Retina (tissue), 1 donor: ENCODE measurements around the gene ZNF169.
"Not testable (repeated sequence)": the region's sequence is repeated elsewhere in the genome, so short reads cannot be mapped to it uniquely, and the experiment has no call there.

Experiments used
- DNase-seq: peaks from one replicate; pipeline ENCODE4 v3.0.0-alpha.2; 2016

The ZNF169 gene

DNA sequence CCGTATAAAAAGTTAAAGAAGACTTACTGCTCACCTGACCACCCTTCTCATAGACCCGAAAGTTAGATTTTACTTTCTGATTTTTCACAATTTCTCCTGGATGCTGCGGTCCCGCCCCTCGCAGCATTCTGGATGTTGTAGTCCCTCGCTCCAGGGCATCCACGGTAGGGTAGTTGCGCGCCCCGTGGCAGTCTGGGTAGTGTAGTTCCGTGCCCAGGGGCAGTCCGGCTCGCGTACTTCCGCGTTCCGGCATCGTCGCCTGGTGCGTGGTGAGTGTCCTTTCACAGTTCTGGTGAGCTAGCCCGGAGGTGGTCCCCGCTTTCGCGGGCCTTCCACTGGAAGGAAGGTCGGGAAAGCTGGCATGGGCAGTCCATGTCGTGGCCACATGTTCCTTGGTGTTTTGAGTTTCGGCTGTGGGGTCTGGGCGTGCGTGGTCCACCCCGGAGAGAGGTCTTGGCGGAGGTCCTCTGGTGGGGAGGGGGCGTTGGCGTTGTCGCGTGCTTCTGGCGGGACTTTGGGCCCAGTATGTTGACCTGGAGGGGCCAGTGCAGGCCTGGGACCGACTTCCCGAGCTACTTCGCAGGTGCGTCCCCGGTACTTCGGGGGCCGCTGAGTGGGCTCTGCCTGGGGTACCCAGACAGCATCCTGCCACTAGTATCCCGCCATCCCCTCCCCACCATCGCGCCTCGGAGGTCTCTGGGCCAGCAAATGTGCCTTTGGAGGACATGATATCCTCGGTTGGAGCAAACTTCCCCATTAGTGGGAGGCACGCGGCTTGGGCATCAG, at the start of gene ZNF169:
Gene ZNF169, plus strand, starts transcription at position 222 of the 786 bp plus-strand sequence. CDS start 19,515 bp downstream, outside the sequence.
- peak; percentile 91 for DNase-seq

DNA sequence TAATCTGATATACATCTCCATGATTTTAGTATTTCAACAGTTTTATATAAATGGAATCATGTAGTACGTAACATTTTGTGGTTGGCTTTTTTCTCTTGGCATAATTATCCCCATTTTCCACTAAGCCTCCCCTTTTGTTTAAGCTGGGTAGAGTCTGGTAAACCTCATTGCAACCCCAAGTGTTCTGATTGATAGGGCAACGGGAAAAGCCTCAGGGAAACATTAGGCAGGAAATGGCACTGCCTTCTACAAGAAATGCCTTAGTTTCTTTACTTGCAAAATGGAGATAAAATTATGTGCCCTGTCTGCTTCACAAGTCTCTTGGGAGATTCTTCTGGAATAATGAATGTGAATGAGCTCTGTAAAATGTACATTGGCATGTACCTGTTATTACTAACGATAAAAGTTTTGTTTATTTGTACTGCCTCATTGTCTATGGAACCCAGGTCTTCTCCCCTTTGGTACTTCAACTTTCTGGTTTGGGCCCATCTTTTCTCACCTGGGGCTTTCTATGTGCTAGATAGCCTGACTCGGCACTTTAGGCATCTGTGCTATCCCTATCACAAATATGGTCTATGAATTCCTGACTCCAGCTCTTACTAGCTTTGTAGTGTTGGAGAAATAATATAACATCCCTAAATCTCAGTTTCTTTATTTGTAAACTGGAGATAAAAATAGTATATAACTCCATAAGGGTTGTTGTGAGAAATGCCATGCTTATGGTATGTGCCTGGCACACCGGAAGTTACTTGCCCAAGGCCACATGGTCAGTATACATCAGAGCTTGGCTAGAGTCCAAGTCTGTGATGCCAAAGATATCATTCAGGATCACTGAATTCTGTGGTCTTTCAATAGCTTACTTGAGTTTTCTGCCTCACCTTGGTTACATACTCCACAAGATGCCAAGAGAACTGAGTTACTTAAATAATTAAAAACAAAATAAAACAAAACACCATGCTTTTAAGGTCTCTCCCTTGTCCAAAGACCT, 48.2 kb upstream of the ZNF169 start:
- DNase-seq = no peak

DNA sequence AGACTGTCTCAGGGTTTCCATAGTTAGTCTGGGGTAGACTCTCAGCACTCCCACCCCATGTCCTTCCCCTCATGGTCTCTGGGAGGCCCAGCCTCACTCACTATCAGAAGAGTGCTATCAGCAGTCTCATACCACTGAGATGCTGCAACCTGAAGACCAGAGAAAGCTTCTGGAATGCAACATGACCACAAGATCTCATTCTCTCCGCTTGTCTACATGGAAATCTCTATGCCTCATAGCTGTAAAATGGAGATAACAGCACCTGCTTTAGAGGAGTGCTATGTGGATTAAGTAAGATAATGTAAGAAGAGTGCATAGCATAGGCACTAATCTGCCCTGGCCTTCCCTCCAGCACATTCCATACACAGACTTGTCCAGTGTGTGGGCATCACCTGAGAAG, 47.0 kb upstream of the ZNF169 start:
- DNase-seq = no peak

DNA sequence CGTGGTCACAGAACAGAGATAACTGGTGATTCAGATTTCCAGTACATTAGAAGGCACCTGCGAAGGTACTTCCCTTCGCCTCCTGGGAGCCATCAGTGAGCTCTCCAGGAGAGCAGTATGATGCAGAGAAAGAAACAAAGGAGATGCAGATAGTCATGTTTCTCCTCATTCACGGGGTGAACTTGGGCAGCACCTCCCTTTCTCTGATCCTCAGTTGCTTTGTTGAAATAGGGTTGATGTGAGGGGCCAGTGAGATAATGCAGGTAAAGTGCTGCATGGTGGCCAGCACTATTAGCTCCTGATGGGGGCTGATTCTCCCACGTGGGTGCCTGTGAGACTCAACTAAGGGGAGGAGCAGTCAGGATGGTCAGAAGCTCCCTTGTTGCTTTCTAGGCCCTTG, 46.6 kb upstream of the ZNF169 start:
- no peak for DNase-seq

DNA sequence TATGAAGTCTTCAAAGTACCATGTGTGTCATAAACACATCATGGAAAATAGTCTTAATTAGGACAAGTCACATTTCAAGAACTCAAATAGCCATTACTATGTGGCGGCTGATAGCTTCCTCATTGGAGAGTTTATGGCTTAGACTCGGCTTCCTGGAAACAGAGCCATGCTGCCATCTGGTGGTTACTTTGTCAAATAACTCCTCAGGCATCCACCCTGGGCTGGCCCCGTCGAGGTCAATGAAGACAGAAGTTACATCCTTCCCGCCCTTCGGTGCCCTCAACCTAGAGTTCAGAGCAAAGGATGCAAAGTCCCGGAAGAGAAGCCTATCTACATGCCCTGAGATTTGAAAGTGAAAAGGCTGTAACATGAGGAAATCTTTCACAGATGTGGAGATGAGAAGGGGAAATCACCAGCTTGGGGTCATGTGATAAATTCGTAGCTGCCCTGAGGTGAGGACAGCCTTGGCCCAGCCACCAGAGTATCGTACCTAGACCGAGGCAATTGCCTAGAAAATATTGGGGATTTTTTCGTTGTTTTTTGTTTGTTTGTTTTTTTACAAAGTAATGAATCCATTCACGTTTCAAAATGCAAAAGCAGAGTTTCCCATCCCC, 45.5 kb upstream of the ZNF169 start:
- peak; percentile 73 for DNase-seq

- DNase-seq = no peak
Measured at GRCh38 chr9:94222870-94223269, 36.2 kb upstream of the ZNF169 start.

DNA sequence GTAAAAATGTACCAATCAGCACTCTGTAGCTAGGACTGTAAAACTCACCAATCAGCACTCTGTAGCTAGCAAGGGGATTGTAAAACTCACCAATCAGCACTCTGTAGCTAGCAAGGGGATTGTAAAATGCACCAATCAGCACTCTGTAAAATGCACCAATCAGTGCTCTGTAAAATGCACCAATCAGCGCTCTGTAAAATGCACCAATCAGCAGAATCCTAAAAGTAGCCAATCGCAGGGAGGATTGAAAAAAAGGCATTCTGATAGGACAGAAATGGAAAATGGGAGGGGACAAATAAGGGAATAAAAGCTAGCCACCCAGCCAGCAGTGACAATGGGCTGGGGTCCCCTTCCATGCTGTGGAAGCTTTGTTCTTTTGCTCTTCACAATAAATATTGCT, 33.7 kb upstream of the ZNF169 start:
- DNase-seq = not testable (repeated sequence)

DNA sequence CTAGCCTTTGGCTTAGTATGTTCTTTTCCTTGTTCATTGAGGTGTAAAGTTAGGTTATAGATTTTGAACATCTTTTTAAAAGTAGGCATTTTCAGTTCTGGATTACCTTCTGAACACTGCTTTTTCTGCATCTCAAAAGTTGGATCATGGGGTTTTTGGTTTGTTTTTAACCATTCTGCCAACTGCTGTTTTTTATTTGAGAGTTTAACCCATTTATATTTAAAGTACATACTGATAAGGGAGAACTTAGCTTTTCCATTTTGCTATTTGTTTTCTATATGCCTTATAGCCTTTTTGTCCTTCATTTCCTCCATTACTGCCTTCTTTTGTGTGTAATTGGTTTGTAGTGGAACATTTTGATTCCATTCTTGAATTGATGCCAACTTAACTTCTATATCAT, 30.5 kb upstream of the ZNF169 start:
- DNase-seq = no peak

DNA sequence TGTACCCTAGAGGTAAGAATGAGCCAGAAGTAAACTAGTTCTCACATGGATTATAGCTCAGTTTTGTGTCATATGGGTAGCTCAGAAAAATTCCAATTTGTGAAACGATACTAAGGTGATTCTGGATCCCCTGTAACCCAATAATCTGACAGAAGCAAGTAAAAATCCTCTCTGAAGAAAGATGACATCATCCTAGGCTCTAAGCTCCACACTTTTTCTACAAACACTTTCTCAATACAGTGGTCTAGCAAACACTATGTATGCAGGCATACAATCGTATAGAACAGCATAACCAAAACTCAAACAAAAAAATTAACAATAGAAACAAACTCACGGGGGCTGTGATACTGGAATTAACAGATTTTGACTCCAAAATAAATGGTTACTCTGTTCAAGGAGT, 26.7 kb upstream of the ZNF169 start:
- DNase-seq = no peak

GRCh38 chr9:94241098-94241497, 18.0 kb upstream of the ZNF169 start:
- not testable (repeated sequence) for DNase-seq

GRCh38 chr9:94245651-94246050, 13.4 kb upstream of the ZNF169 start:
- no peak for DNase-seq

GRCh38 chr9:94250456-94250855, 8.6 kb upstream of the ZNF169 start:
- DNase-seq = no peak

- no peak for DNase-seq
Measured at GRCh38 chr9:94256007-94256406, 3.1 kb upstream of the ZNF169 start.

DNA sequence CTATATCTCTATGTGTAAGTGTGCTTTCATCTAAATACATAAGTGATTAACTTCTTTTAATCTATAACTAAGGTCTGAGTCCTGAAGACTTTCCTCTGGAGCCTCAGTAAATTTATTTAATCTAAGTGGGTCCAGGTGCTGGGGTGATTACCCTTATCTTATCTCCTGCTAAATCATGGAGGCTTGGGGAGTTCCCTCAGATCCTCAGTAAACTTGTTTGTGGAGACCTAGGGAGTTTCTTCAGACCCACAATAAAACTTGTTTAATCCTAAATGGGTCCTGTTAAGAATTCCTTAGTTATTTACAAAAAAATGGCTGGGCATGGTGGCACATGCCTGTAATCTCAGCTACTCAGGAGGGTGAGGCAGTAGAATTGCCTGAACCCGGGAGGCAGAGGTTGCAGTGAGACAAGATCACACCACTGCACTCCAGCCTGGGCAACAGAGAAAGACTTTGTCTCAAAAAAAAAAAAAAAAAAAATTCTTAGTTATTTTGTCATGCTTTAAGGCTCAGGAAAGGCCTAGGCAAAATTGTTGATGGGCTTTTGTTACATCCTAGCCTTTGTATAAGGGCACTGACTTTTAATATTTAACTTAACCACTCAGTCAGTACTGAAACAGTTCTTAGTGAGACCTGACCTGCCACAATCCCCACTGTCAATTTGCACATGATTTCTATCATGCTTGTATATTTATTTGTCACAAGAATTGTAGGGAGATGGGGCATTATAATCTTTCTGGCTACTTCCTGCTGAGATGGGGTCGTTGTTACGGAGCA, 6.7 kb downstream of the ZNF169 start:
- DNase-seq = not testable (repeated sequence)

GRCh38 chr9:94269264-94269663, 10.2 kb downstream of the ZNF169 start:
- DNase-seq = no peak

GRCh38 chr9:94270009-94270408, 10.9 kb downstream of the ZNF169 start:
- DNase-seq = no peak

DNA sequence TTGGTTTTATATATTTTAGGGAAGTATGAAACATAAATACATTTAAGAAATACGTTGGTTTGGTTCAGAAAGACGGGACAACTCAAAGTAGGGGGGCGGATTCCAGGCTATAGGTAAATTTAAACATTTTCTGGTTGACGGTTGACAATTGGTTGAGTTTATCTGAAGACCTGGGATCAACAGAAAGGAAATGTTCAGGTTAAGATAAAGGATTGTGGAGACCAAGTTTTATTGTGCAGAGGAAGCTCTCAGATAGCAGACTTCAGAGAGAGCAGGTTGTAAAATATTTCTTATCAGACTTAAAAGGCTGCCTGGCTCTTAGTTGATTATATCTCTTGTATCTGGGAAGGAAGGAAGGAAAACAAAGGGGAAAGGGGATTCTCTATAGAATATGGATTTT, 17.9 kb downstream of the ZNF169 start:
- not testable (repeated sequence) for DNase-seq

- no peak for DNase-seq
Measured at GRCh38 chr9:94277885-94278536, 18.9 kb downstream of the ZNF169 start.

DNA sequence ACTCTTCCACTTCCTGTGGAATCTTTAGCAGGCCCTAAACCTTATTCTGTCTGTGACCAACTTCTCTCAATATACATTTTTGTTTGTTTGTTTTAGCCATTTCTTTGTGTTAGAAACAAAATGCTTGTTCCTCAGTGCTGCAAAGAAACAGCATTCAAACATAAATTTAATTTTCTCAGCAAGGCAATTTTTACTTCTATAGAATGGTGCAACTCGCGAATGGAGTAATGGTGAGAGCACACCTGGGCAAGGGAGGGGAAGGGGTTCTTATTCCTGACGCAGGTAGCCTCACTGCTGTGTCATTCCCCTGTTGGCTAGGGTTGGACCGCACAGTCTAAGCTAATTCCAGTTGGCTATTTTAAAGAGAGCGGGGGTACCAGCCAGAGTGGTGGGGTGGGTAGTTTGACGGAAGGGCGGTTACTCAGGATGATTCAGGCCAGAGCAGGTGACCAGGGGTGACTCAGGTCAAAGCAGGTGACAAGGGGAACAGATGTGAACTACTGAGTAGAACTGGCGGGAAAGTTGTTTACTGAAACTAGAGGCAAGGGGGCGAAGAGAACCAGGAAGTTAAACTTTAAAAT, 21.4 kb downstream of the ZNF169 start:
- no peak for DNase-seq

GRCh38 chr9:94281101-94281500, 22.0 kb downstream of the ZNF169 start:
- no peak for DNase-seq

- DNase-seq = no peak
Measured at GRCh38 chr9:94286116-94286515, 27.0 kb downstream of the ZNF169 start.
